Measurements from ENCODE around the gene CCL26. TPM values are rescaled to one million over a fixed set of nuclear protein-coding genes. Genes with fewer than 3 reads are reported as not detected.

The CCL26 gene
- total and polyA plus RNA-seq, 2 donors (not counting 3 experiments of a cell fraction or from before 2014, with no cell fraction given): not detected

DNA sequence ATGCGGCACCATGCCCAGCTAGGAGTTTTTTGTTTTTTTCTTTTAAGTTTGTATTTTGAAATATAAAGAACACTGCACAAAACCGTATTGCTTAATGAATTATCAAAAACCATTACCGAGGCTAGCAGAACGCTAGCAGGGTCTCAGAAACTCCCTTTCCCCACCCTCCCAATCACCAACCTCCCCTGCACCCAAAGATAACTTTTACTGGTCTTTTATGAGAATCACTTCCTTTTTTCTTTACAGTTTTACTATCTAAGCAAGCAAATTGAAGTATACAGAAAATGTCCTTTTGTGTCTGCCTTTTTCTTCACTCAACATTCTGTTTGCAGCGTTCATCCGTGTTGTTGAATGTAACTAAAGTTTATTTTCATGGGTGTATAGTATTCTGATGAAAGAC is 46.7 kb downstream of the CCL26 start:
- DNase-seq (ENCODE audit: low read depth, low spot score): no peak
- H4K20me1 ChIP-seq (replicated peaks; ENCODE audit: control insufficient read depth, extremely low read depth, insufficient read depth, low read length): no peaks in the 10 kb centered on the region
- no peak overlapping the region for H3K9ac ChIP-seq (replicated peaks; ENCODE audit: extremely low read depth, insufficient read depth, low read length)
- CTCF ChIA-PET: no interaction called here
- POLR2A ChIA-PET: no interaction called here
- H3K4me1 ChIP-seq (ENCODE audit: control insufficient read depth, extremely low read depth, insufficient read depth, low read length): no peaks in the 10 kb centered on the region
- H3K4me3 ChIP-seq (replicated peaks in 1 of 3; ENCODE audit: insufficient read depth in 1 of 3, low read depth in 1 of 3, low read length in 3 of 3): no peak overlapping the region
- dilution Hi-C loops (cut with MboI; ENCODE audit: extremely low pct_ligation_motif_present, low sequenced_read_pairs) (no loop called here), intact Hi-C loops (cut with micrococcal nuclease) (no loop called here)
- no TSS peak for BruUV-seq (replicated peaks)
- H2AFZ ChIP-seq (ENCODE audit: low read depth, low read length): no peak overlapping the region
- no peak for FAIRE-seq
- H3K27ac ChIP-seq (ENCODE audit: insufficient read depth, low read depth, low read length): no peak overlapping the region
- no peaks in the 10 kb centered on the region for H3K36me3 ChIP-seq (ENCODE audit: control insufficient read depth in 2 of 2, extremely low read depth in 1 of 2, insufficient read depth in 2 of 2, low read length in 2 of 2)
- H3K4me2 ChIP-seq (ENCODE audit: insufficient read depth, low read length): no peak overlapping the region
- no peaks in the 10 kb centered on the region for H3K9me1 ChIP-seq (replicated peaks; ENCODE audit: control insufficient read depth, extremely low read depth, insufficient read depth, low read length)
- no peaks in the 10 kb centered on the region for H3K27me3 ChIP-seq (ENCODE audit: control insufficient read depth in 2 of 2, insufficient read depth in 2 of 2, low read length in 2 of 2)
- no peaks in the 10 kb centered on the region for H3K9me3 ChIP-seq (replicated peaks; ENCODE audit: control insufficient read depth, insufficient read depth, low read length)
- no peak for TF ChIP-seq EZH2 (IDR thresholded peaks at IDR 0.05; ENCODE audit: borderline replicate concordance, low read depth, low read length, severe bottlenecking)
- no peak for TF ChIP-seq GATA2 (IDR thresholded peaks at IDR 0.05; ENCODE audit: insufficient read depth, insufficient read length, low read depth, low read length)
- no peak for TF ChIP-seq POLR2A (IDR thresholded peaks at IDR 0.05; ENCODE audit: low read depth, low read length)
- no peak for TF ChIP-seq POLR2AphosphoS5 (IDR thresholded peaks at IDR 0.05; ENCODE audit: insufficient read depth, low read depth, low read length)
- TF ChIP-seq FOS (IDR thresholded peaks at IDR 0.05; ENCODE audit: borderline replicate concordance, insufficient read depth, low read length): no peak
- TF ChIP-seq, protein P1, sequence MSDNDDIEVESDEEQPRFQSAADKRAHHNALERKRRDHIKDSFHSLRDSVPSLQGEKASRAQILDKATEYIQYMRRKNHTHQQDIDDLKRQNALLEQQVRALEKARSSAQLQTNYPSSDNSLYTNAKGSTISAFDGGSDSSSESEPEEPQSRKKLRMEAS (IDR thresholded peaks at IDR 0.05; ENCODE audit: insufficient read depth, insufficient read length): no peak
- TF ChIP-seq, protein P2, sequence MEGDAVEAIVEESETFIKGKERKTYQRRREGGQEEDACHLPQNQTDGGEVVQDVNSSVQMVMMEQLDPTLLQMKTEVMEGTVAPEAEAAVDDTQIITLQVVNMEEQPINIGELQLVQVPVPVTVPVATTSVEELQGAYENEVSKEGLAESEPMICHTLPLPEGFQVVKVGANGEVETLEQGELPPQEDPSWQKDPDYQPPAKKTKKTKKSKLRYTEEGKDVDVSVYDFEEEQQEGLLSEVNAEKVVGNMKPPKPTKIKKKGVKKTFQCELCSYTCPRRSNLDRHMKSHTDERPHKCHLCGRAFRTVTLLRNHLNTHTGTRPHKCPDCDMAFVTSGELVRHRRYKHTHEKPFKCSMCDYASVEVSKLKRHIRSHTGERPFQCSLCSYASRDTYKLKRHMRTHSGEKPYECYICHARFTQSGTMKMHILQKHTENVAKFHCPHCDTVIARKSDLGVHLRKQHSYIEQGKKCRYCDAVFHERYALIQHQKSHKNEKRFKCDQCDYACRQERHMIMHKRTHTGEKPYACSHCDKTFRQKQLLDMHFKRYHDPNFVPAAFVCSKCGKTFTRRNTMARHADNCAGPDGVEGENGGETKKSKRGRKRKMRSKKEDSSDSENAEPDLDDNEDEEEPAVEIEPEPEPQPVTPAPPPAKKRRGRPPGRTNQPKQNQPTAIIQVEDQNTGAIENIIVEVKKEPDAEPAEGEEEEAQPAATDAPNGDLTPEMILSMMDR (IDR thresholded peaks at IDR 0.05; ENCODE audit: extremely low read depth in 1 of 2, insufficient read depth in 1 of 2, low read depth in 1 of 2, low read length in 2 of 2): no peak
- no peak for TF ChIP-seq MYC (IDR thresholded peaks at IDR 0.05; ENCODE audit: low read depth, low read length)
- no peak for TF ChIP-seq JUN (IDR thresholded peaks at IDR 0.05; ENCODE audit: borderline replicate concordance, insufficient read depth, insufficient read length, low read depth)
- H3K79me2 ChIP-seq (ENCODE audit: control insufficient read depth, insufficient read depth, low read length): no peaks in the 10 kb centered on the region

Measured in endothelial cell of umbilical vein (primary cell).